SK-N-MC (cell line): Measurements from ENCODE around the gene BTNL2.

Experiments used
- DNase-seq: peaks from one replicate; pipeline ENCODE4 v3.0.0-alpha.2; 2011; ENCODE audit warnings: low read depth, low spot score
- H3K27ac ChIP-seq: fragments of 200-600 bp; sonication (generic); 2 replicates; pipeline ENCODE4 v1.5.1; 2016; ENCODE audit warnings: mixed run types
- H3K36me3 ChIP-seq: fragments of 200-600 bp; sonication (generic); 2 replicates; pipeline ENCODE4 v1.6.1; 2017; ENCODE audit warnings: antibody characterized with exemption, low read length, mixed read lengths; ENCODE audit not compliant: insufficient read depth
- H3K4me3 ChIP-seq: fragments of 200-600 bp; sonication (generic); 2 replicates; pipeline ENCODE4 v1.5.1; 2016
- H3K9ac ChIP-seq: fragments of 200-600 bp; sonication (generic); 2 replicates; pipeline ENCODE4 v1.8.0; 2017; ENCODE audit warnings: mixed run types, mixed read lengths; ENCODE audit not compliant: insufficient read length
- H3K9me3 ChIP-seq: fragments of 200-600 bp; sonication (generic); 2 replicates; pipeline ENCODE4 v1.6.1; 2017; ENCODE audit warnings: low read depth, mild to moderate bottlenecking, antibody characterized with exemption, low read length, moderate library complexity, mixed read lengths
- EZH2 ChIP-seq: fragments of 200-600 bp; sonication (generic); IDR thresholded peaks from one replicate; pipeline ENCODE4 v1.6.1; 2017; ENCODE audit warnings: antibody characterized with exemption
- FOXP2 ChIP-seq: optimal IDR thresholded peaks from 2 replicates; pipeline ENCODE3; 2011; ENCODE audit warnings: mild to moderate bottlenecking, moderate library complexity; ENCODE audit not compliant: insufficient read depth; ENCODE audit errors: extremely low read length, control extremely low read depth
- POLR2AphosphoS5 ChIP-seq: IDR thresholded peaks from 2 replicates; pipeline ENCODE4 v1.6.1; 2012; ENCODE audit warnings: mild to moderate bottlenecking, low read depth, low read length, borderline replicate concordance

Gene BTNL2

DNA sequence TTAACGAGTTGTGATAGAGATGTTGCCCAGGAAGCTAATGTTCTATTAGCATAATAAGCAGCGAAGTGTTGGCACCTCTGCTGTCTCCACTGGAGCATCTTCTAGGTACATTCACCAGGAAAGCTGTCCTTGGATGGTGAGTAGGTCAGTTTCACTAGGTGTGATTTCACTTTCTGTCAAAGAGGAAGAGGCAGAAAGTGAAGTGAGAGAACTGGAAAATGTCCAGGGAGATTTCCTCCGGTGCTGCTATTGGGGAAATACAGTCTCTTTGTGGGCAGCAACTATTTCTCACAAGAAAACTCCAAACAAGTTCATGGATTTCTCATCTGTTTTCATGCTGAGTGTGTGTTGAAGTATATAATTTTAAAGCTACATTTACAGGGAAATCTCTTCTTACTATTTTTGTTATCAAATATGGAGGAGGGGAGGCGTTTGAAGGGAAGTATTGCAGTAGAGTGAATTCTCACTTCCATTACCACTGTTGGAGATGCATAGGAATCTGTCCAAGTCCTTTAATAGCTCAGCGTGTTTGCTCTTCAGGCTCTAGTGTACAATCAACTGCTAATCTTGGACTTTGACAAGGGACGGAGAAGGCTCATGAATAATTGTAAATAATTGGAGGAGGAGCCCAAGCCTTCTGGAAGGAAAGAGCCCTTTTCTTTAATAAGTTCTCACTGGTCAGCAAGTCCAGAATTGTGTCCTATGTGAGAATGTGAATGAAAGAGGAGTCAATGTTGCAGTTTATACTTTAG is 19.2 kb downstream of the BTNL2 start:
- H3K9ac ChIP-seq = no peak overlapping the region
- DNase-seq = no peak
- H3K4me3 ChIP-seq = no peak overlapping the region
- no peaks in the 10 kb centered on the region for H3K36me3 ChIP-seq
- H3K27ac ChIP-seq = no peak overlapping the region
- no peaks in the 10 kb centered on the region for H3K9me3 ChIP-seq
- TF ChIP-seq POLR2AphosphoS5 = no peak
- no peak for TF ChIP-seq FOXP2
- TF ChIP-seq EZH2 = no peak

DNA sequence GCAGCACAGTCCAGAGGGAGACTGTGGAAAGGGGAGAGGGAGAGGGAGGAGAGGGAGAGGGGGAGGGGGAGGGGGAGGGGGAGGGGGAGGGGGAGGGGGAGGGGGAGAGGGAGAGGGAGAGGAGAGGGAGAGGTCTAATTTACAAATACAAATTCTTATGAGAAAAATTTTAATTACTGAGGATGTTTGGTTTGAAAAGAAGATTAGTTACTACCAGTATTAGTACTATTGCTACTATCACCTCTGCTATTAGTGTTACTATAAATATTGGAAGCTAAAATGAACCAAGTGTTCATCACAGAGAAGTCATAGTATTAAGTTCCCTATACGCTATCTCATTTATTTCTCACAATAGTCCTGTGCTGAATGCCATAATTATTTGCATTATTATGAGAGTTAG is 20.9 kb downstream of the BTNL2 start:
- no peak overlapping the region for H3K4me3 ChIP-seq
- H3K9me3 ChIP-seq = no peaks in the 10 kb centered on the region
- no peak overlapping the region for H3K27ac ChIP-seq
- no peaks in the 10 kb centered on the region for H3K36me3 ChIP-seq
- DNase-seq = no peak
- TF ChIP-seq FOXP2 (no peak), POLR2AphosphoS5 (no peak), EZH2 (no peak)
- no peak overlapping the region for H3K9ac ChIP-seq

DNA sequence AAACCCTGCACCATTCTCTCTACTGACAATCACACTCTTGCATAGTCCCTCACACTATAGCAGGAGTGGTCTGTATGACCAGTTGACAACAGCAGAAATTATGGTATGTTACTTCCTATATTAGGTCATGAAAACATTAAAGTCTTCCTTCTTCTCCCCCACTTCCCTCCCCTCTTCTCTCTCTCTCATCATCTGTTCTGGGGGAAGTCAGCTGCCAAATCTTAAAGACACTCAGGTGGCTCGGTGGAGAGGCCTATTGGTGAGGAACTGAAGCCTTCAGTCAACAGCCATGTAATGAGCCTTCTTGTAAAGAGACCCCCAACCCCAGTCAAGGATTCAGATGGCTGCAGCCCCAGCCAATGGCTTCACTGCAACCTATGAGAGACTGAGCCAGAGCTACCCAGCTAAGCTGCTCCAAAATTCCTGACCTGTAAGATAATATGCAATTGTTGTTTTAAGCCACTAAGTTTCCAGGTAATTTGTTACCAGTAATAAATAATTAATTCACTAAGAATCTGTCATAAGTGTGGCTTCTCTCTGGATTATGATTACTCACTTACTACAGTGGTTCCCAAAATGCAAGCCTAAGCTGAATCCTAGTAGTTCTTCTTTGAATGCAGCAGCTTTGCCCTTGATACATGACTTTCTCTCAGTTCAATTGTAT is 24.1 kb downstream of the BTNL2 start:
- no peak for DNase-seq
- TF ChIP-seq FOXP2 (no peak), EZH2 (no peak), POLR2AphosphoS5 (no peak)

DNA sequence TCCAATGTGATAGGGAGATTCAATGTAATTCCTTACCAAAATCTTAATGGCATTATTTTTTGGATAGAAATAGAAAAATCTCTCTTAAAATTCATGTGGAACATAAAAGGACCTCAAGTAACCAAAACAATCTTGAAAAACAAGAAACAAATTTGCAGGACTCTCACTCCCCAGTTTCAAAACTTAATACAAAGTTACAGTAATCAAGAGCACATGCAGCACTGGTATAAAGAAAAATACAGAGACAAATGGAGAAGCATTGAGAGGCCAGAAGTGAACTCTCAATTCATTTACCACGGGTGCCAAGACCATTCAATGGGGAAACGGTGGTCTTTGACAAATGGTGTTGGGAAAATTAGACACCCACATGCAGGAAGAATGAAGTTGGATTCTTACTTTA is 27.4 kb downstream of the BTNL2 start:
- Histone ChIP-seq H3K27ac (no peak overlapping the region), H3K4me3 (no peak overlapping the region), H3K9me3 (no peaks in the 10 kb centered on the region), H3K9ac (no peak overlapping the region), H3K36me3 (no peaks in the 10 kb centered on the region)
- no peak for DNase-seq
- TF ChIP-seq FOXP2 (no peak), POLR2AphosphoS5 (no peak), EZH2 (no peak)

More for the DNA sequence above, 24.1 kb downstream of the BTNL2 start:
- no peaks in the 10 kb centered on the region for H3K9me3 ChIP-seq
- H3K9ac ChIP-seq = no peak overlapping the region
- no peaks in the 10 kb centered on the region for H3K36me3 ChIP-seq
- no peak overlapping the region for H3K27ac ChIP-seq
- no peak overlapping the region for H3K4me3 ChIP-seq

DNA sequence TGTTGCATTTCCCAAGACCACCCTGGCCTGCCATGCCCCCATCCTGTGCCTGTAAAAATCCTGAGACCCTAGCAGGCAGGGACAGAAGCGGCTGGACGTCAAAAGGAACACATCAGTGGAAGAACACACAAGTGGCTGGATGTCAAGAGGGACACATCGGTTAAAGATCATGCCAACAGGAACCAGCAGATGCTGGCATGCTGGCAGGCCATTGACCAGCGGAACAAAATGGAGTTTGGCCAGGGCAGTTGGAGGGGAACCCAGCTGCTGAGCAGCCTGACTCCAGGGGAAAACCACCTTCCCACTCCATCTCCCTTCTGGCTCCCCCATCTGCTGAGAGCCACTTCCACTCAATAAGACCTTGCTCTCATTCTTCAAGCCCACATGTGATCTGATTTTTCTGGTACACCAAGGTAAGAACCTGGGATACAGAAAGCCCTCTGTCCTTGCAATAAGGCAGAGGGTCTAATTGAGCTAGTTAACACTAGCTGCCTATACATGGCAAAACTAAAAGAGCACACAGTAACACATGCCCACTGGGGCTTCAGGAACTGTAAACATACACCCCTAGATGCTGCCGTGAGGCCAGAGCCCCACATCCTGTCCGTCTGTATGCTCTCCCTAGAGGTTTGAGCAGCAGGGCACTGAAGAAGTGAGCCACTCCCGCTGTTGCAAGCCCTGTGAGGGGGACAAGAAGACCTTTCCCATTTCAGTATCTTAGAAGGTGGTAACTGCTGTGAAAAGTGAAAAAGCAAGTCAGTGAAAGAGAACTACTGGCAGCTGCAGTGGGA is 31.0 kb downstream of the BTNL2 start:
- no peaks in the 10 kb centered on the region for H3K9me3 ChIP-seq
- no peaks in the 10 kb centered on the region for H3K36me3 ChIP-seq
- no peak overlapping the region for H3K4me3 ChIP-seq
- H3K27ac ChIP-seq = no peak overlapping the region
- DNase-seq = no peak
- no peak overlapping the region for H3K9ac ChIP-seq
- TF ChIP-seq FOXP2 (no peak), EZH2 (no peak), POLR2AphosphoS5 (no peak)

DNA sequence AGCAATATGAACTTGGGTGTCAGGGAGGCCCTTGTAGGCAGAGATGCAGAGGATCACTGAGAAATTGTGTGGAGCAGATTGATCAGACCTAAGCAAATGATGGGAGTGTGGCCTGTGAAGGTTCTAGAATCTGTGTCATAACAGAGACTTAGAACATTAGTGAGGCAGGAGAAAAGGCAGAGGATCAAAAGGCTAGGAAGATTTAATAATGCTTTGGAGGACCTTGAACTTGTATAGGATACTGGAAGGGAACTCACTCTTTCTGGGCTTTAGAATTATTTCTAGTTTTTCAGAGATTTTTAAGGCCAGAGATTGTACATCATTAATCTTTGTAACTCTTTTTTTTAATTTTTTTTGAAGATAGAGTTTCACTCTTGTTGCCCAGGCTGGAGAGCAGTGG is 35.2 kb downstream of the BTNL2 start, which contains the start of gene TSBP1:
Gene TSBP1, minus strand, starts transcription at position 101 of the 400 bp plus-strand sequence. CDS start 197 bp downstream, outside the sequence.
- no peak for DNase-seq
- no peak within 1 kb of the TSS for H3K4me3 ChIP-seq
- no peak within 1 kb of the TSS for H3K27ac ChIP-seq
- no peaks in the 10 kb centered on the region for H3K9me3 ChIP-seq
- TF ChIP-seq EZH2 (no peak), FOXP2 (no peak), POLR2AphosphoS5 (no peak)
- no peaks in the 10 kb centered on the region for H3K36me3 ChIP-seq
- H3K9ac ChIP-seq = no peak within 1 kb of the TSS

DNA sequence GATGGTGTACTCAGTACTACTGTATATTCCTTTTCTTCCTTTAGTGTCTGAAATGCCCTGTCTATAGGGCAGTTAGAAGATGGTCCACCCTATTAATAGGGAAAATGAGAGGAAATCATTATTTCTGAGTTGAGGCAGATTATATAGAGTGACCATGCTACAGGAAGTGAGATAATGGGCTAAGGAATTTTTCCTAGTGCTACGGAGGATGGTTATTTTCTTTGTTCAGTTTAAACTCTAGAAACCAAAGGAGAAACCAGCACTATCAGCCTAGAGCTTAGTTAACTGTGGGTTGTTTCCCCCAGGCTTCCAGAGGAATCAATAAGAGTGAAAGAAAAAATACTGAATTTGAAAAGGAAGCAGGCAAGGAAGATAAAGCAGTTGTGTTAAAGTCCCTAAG is 35.8 kb downstream of the BTNL2 start:
- Histone ChIP-seq H3K27ac (no peak overlapping the region), H3K4me3 (no peak overlapping the region)

DNA sequence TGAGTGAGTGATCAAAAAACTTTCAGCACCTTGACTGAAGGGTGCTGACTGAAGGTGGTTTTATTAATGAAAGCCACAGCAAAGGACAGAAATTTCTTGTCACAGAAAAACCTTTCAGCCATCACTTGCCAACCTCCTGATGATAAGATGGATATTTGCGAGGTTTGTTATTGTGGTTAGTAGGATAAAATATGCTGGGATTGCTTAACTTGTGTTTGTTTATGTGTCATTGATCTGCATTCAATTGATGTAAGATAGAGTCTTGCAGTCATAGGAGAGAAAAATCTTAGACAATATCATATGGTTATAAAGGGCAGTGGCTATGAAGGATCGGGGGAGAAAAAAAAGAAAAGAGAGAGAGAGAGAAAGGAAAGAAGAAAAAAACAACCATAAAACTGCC is 36.5 kb downstream of the BTNL2 start:
- DNase-seq = no peak
- Histone ChIP-seq H3K9me3 (no peaks in the 10 kb centered on the region), H3K27ac (no peak overlapping the region), H3K9ac (no peak overlapping the region), H3K4me3 (no peak overlapping the region), H3K36me3 (no peaks in the 10 kb centered on the region)
- TF ChIP-seq EZH2 = no peak
- no peak for TF ChIP-seq POLR2AphosphoS5
- no peak for TF ChIP-seq FOXP2

More for the DNA sequence above, 35.8 kb downstream of the BTNL2 start:
- DNase-seq = no peak
- TF ChIP-seq FOXP2 (no peak), EZH2 (no peak), POLR2AphosphoS5 (no peak)
- Histone ChIP-seq H3K9me3 (no peaks in the 10 kb centered on the region), H3K9ac (no peak overlapping the region), H3K36me3 (no peaks in the 10 kb centered on the region)
